Astrocyte of the cerebellum (primary cell): Measurements from ENCODE around the gene TNIK.

ENCODE experiments used
- DNase-seq: peaks from one replicate; pipeline ENCODE4 v3.0.0-alpha.2; 2011; ENCODE audit warnings: low read depth
- H3K4me3 ChIP-seq: 2 replicates; pipeline ENCODE4 v1.5.1; 2011; ENCODE audit warnings: mild to moderate bottlenecking, low read depth, low read length, moderate library complexity
- CTCF ChIP-seq: IDR thresholded peaks from 2 replicates; pipeline ENCODE4 v1.5.1; 2012; ENCODE audit warnings: low read length, low read depth, moderate library complexity, mild to moderate bottlenecking; ENCODE audit errors: missing control alignments
- in situ Hi-C: cut with HindIII; loops from 2 replicates; pipeline ENCODE4 v1.10.0; 2017; ENCODE audit warnings: low sequenced_read_pairs

Gene TNIK

GRCh38 chr3:171444001-171444690 lies 16.1 kb downstream of the TNIK start:
- no peak for TF ChIP-seq CTCF
- in situ Hi-C loops, result no loop called here
- H3K4me3 ChIP-seq, result no peak overlapping the region
- no peak for DNase-seq

GRCh38 chr3:171443211-171443957 lies 16.8 kb downstream of the TNIK start:
- no peak overlapping the region for H3K4me3 ChIP-seq
- in situ Hi-C loops, result no loop called here
- no peak for DNase-seq
- TF ChIP-seq CTCF, result no peak

- in situ Hi-C loops, result no loop called here
- no peak overlapping the region for H3K4me3 ChIP-seq
- no peak for DNase-seq
- TF ChIP-seq CTCF, result no peak
Measured at GRCh38 chr3:171442184-171442583, 18.0 kb downstream of the TNIK start.

- in situ Hi-C loops, result no loop called here
- no peak overlapping the region for H3K4me3 ChIP-seq
- DNase-seq, result no peak
- TF ChIP-seq CTCF, result no peak
Measured at GRCh38 chr3:171441381-171441780, 18.8 kb downstream of the TNIK start.

GRCh38 chr3:171439996-171440395 lies 20.2 kb downstream of the TNIK start:
- DNase-seq, result no peak
- in situ Hi-C loops, result no loop called here
- TF ChIP-seq CTCF, result no peak
- H3K4me3 ChIP-seq, result no peak overlapping the region

GRCh38 chr3:171437115-171437756 lies 23.0 kb downstream of the TNIK start:
- TF ChIP-seq CTCF, result no peak
- DNase-seq, result no peak
- in situ Hi-C loops, result no loop called here
- H3K4me3 ChIP-seq, result no peak overlapping the region
